Hematopoietic multipotent progenitor cell treated with erythropoietin and hydrocortisone succinate and interleukin-3 and kit ligand, for 15 days (in vitro differentiated cells): ENCODE results near the gene STAP2.

Experiments used
- DNase-seq: peaks from one replicate; pipeline ENCODE4 v3.0.0-alpha.2; 2015; ENCODE audit warnings: low spot score

STAP2 gene

DNA sequence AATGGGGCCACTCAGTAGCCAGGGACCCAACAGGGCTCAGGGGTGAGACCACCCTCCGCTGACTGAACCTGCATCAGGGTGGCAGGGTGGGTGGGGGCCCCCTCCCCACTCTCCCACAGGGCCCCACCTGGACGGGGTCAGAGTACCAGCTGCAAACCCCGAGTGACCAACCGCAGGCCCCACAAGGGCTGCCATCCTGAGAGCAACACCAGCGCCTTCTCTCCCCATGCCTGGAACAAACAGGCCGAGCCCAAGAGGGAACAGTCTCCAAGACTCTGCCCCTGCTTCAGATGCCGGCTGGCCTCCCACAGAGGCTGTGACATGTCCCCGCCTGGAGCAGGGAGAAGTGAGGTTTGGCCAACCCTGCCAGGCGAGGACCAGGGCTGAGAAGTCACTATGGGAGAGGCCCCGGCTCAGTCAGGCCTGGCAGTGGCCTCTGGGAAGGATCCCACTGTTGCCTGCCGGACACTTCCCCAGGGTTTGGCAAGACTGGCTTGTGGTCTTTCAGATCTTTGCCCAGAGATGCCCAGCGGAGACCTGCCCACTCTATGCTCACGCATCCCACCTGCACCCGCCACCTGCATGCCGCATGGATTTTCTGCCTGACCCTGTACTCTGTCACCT lies 31.9 kb upstream of the STAP2 start:
- no peak for DNase-seq

- DNase-seq: peak; percentile 84
Observed at GRCh38 chr19:4369888-4370260, 31.2 kb upstream of the STAP2 start.

GRCh38 chr19:4369109-4369887 lies 30.7 kb upstream of the STAP2 start:
- DNase-seq: peak; percentile 54

DNA sequence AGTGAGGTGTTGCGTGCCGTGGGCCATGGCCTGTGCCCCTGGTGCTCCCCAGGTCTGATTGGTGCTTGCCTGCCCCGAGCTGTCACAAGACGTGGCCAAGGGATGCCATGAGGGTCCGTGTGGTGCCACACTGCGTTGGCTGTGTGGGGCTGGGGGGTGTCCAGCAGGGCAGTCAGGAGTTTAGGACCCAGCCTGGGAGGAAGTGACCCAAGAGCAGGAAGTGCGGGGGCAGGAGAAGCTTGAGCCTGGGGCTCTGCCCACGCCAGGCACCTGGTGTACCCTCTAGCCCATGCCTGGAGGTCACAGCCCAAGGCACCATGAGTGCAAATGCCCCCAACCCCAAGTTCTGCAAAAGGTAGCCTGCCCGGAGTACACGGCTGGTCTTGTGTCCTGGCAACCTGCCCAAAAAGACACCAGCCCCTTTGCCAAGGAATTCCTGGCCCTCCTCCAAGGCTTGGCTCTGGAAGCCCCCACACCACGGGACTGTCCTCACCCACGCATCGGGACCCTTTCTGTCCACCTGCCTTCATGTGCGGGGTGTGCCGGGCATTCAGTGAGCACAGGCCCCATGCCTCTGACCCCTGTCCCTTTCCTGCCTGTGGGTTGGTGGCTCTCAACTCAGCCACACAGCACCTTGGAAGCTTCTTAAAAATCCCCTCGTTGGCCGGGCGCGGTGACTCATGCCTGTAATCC lies 29.6 kb upstream of the STAP2 start:
- DNase-seq: no peak

DNA sequence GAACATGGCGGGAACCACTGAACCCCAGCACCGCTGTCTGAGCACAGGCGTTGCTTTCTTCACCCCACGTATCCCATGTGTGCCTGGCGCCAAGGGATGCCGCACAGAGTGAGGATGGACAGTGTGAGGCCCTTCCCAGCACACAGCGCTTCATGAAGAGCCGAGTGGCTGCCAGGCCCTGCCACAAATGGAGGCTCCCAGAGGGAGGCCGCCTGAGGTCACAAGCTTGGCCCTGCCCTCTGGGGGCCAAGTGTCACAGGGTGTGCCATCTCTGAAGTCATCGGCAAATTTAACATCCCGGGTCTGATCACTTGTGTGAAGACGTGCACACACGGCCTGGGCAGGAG lies 29.1 kb upstream of the STAP2 start:
- no peak for DNase-seq

GRCh38 chr19:4367336-4367723 lies 28.7 kb upstream of the STAP2 start:
- DNase-seq: no peak

DNA sequence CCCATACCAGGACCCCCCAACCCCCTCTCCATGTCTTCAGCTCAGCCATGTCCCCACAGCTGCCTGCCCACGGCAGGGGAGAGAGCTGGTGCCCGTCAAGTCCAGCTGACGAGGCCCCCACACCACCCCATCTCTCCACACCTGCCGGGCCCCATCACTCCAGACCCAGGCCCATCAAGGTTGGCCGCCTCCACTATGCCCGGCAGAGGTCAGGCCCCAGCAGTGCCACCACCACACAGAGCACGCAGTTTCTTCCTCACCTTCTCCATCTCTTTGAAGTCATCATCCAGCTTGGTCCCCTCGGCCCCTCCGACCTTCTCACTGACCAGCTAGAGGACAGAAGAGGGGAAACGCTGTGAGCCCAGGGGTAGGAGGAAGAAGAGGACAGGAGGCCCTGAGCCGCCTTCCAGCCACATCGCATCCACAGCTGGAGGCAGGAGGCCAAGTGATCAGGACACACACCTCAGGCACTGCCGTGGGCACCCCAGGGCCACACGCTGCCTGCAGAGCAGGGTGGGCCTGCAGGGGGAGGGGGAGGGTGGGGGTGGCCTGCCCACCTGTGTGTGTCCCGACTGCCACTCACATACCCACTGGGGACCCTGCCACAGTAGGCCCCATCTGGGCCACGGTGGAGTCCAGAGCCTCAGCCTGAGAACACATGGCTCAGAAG lies 28.2 kb upstream of the STAP2 start:
- no peak for DNase-seq

DNA sequence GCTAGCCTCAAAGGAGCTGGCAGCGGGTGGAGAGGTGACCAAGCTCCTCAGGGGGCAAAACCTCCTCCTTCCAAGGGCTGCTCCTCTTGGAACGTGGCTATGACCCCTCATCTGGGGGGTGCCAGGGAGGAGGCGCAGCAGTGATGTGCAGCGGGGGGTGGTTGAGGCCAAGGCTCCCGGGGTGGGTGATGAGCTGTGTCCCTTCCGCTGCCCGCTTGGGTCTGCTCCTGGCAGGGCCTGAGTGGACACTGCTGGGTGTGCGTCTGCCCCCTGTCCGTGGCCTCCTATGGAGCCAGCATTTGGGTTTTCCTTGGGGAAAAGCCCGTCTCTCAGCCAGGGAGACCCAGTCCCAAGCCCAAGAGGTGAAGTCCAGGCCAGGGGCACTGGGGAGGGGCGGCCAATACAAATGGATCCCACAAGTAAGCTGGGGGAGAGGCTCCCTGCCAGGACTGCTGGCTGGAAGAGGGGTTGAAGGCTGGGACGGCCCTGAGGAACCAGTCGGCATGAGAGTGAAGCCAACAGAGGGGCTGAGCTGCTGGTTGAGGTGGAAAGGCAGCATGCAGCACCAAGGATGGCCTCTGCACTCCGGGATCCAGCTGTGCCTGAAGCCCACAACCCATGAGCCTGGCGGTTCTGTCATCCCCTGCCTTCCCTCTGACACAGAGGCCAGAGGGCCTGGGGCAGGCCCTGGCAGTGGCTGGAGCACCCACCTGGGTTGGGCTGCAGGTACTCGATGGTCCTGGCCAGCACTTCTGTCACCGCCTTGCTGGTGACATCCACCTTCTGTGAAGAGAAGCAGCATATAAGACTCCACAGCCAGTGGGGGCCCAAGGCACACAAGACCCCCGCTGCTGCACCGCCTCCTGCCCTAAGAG lies 27.4 kb upstream of the STAP2 start:
- DNase-seq: no peak

DNA sequence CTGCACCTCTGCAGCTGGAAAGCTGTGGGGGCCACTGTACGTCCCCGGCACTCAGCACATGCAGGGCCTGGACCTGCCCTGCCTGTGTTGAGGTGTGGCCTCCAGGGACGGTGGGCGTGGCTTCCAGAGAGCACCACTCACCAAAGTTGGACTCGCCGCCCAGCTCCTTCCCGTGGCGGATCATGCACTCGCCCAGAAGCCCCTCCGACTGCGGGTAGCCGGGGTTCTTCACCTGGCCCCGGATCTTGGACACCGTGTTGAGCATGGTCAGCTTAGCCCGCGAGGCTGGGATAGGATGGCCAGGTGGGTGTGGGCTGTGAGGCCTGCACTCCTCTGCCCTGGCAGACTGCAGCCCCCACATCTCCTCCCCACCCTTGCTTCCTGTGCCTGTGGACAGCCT lies 26.7 kb upstream of the STAP2 start:
- peak; percentile 44 for DNase-seq

GRCh38 chr19:4363571-4364304 lies 25.1 kb upstream of the STAP2 start:
- DNase-seq: no peak

GRCh38 chr19:4362831-4363545 lies 24.4 kb upstream of the STAP2 start:
- no peak for DNase-seq

DNA sequence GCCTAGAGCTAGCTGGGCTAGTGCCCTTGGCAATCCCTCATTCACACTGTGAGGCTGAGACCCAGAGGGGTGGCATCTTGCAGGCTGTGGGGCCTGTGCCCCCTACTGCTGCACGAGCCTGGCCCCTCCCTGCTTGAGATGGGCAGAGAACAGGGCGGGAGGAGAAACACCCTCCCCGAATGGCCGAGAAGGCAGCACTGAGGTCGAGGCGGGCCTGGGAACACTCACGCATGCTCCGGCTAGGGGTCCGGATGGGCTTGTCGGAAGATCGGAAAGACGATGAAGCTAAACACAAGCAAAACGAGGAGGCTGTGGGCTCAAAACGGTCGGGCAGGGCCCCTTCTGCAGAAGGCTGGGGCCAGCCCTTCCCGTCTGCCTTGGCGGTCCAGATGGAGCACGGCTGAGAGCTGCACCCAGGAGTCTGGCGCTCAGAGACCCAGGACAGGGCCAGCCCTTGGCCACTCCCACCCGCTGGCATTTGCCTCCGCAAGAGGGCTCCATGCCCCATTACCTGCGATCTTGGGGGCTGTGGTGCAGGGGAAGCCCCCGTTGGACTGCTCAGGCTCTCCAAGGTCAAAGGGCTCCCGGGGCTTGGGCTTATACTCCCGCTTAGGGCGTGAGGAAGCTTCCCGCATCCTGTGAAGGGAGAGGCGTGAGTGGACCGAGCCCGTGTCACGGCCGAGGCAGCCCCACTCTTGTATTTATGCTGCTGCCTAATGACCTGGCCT lies 23.6 kb upstream of the STAP2 start:
- DNase-seq: no peak

GRCh38 chr19:4361152-4362046 lies 22.8 kb upstream of the STAP2 start:
- DNase-seq: no peak

DNA sequence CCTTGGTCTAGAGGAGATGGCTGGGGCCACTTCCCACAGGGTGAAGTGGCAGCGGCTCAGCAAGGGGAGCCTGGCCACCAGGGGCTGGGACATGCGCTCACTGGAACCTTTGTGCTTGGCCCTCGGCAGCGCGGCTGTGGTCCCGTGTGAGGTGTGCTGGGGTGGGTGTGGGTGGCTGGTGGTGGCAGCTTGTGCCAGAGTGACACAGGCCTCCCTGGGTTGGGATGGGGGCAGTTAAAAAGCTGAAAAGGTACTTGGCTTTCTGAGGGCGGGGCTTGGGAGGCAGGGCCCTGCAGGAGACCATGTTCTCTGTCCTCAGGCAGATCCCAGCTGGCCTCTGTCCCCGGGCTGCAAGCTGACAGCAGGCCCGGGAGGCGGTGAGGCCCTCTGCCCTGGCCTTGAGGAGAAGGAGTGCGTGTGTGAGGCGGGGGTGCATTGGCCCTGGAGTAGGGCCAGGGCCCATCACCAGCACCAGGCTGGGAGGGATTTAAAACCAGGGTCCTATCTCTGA lies 22.1 kb upstream of the STAP2 start:
- no peak for DNase-seq

DNA sequence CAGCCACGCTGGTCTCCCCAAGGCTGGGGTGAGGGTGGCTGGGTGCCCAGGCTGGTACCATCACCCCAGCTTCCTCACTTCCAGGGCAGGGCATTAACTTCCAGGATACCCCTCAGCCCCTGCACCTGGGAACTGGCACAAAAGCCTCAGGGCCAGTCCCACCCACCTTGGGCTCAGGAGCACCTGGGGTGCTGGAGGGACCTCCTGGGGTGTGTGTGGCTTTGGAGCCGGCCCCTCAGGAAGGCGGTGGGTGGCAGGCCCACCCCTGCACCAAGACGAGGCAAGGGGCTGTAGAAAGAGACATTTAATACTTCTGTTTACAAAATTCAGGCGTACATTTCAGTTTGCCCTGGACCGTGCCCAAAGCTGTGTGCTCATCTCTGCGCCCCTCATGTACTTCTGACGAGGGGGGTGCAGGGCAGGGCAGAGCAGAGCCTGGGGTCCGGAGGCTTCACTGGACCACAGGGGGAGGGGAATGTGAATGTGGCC lies 21.5 kb upstream of the STAP2 start:
- no peak for DNase-seq

- no peak for DNase-seq
Observed at GRCh38 chr19:4359627-4360000, 21.0 kb upstream of the STAP2 start.

DNA sequence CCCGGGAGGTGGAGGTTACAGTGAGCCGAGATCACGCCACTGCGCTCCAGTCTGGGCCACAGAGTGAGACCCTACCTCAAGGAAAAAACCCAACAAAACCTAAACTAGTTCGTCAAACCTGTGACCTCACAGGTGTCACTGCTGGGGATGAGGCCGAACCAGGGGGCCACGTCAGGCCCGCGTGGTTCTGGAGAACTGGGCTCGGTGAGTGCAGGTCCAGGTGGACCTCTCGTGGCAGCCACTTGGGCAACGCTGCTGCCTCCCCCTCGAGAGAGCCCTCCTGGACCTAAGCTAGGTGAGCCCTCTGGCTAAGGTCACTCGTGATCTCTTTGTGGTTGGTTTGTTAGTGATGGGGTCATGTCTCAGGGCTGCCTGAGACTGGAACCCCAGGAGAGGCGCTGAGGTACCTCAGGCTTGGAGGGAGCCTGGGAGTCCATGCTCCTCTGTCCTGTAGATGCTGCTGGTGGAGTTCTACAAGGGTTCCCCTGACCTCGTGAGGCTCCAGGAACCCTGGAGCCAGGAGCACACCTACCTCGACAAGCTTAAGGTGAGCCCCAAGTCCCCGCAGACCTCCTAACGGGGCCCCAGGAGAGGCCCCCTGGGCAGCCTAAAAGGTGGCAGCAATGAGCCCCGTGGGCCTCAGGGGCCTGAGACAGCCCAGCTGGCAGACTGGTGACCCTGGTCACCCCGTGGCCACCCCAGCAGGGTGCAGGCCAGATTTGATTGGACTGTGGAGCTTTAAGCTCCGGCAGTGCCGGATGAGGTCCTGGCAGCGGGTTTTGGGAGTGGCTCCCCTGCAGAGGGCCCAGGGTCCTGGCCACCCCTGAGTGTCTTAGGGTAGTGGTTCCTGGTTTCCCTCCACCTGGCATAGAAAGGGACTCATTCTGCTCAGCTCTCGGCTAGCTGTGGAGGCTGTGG lies 20.3 kb upstream of the STAP2 start:
- no peak for DNase-seq
